ENCODE results near the gene CDH13.

Gene CDH13

DNA sequence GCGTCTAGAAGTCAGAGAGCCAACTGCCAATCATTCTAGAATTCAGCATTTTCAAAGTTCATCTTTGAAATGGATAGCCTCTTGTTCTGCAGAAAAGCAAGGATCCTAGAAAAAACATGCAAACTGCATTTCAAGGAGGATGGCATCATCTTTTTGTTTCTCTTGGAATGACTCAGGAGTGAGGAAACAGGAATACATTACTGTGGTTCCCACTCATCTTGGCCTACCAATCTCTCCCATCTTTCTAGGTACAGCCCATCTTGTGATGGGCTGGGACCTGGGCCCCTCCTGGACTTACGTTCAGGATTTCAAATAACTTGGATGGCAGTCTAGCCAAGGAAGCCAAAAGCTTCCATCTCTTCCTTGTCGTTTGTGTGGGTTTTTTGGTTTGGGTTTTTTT, 363.4 kb downstream of the CDH13 start:
- DNase-seq, result no peak
- Histone ChIP-seq H3K27ac (no peak overlapping the region), H3K9me3 (ENCODE audit: severe bottlenecking) (no peaks in the 10 kb centered on the region), H3K36me3 (no peaks in the 10 kb centered on the region), H3K27me3 (ENCODE audit: insufficient read depth, low read depth, severe bottlenecking) (no peaks in the 10 kb centered on the region), H3K4me3 (ENCODE audit: low read depth, low read length) (no peak overlapping the region)
- TF ChIP-seq, protein P1, sequence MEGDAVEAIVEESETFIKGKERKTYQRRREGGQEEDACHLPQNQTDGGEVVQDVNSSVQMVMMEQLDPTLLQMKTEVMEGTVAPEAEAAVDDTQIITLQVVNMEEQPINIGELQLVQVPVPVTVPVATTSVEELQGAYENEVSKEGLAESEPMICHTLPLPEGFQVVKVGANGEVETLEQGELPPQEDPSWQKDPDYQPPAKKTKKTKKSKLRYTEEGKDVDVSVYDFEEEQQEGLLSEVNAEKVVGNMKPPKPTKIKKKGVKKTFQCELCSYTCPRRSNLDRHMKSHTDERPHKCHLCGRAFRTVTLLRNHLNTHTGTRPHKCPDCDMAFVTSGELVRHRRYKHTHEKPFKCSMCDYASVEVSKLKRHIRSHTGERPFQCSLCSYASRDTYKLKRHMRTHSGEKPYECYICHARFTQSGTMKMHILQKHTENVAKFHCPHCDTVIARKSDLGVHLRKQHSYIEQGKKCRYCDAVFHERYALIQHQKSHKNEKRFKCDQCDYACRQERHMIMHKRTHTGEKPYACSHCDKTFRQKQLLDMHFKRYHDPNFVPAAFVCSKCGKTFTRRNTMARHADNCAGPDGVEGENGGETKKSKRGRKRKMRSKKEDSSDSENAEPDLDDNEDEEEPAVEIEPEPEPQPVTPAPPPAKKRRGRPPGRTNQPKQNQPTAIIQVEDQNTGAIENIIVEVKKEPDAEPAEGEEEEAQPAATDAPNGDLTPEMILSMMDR (IDR thresholded peaks at IDR 0.05; ENCODE audit: low read depth, low read length), result no peak

DNA sequence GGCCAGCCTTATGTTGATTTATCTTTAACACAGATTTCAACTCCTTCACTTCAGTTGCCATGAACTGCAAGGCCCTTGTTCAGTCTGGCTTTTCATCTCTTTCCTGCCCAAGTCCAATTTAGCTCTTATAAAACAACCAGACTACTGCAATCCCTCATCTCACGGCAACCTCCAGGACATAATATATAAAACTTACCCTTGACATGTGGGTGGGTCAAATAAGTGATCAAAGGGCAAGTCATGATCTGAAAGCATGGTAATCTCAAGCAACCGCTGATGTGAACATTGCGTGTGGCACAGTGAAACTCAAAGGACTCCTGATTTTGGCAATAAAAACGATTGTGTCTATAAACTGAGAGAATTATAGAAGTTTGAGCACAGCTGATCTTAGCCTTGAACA, 364.6 kb downstream of the CDH13 start:
- TF ChIP-seq, protein P1 (IDR thresholded peaks at IDR 0.05; ENCODE audit: low read depth, low read length), result no peak
- H3K4me3 ChIP-seq (ENCODE audit: low read depth, low read length), result no peak overlapping the region
- H3K27me3 ChIP-seq (ENCODE audit: insufficient read depth, low read depth, severe bottlenecking), result no peaks in the 10 kb centered on the region
- no peak for DNase-seq
- H3K9me3 ChIP-seq (ENCODE audit: severe bottlenecking), result no peaks in the 10 kb centered on the region
- H3K36me3 ChIP-seq, result no peaks in the 10 kb centered on the region
- H3K27ac ChIP-seq, result no peak overlapping the region

DNA sequence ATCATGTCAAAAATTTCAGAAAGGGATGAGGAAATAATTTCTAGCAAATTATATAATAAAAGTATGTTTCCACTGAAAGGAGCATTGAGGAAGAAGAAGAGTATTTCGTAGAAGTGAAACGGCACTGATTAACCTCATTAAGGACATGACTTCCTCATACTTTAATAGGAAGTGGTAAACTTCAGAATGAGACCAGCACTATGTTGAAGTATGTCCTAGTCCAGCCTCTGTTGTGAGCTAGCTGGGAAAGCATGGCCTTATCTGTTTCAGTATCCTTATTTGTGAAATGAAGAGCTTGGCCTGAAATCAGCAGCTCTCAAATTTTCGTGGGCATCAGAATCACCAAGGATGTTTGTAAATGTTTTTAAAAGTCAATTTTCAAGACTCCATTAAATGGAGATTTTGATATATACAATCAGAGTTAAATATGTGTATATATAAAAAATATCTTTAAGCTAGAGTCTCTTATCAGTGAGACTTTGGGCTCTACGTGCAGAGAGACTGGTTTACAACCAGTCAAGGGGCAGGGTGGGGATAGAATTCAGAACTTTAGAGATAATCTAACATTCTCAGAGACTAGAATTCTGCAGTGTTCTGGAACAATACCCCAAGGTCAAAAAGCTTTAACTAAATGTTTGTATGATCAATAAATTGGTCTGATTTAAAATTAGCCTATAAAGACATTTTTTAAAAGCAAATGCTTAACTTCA, 365.4 kb downstream of the CDH13 start:
- Histone ChIP-seq H3K36me3 (no peaks in the 10 kb centered on the region), H3K27me3 (ENCODE audit: insufficient read depth, low read depth, severe bottlenecking) (no peaks in the 10 kb centered on the region), H3K9me3 (ENCODE audit: severe bottlenecking) (no peaks in the 10 kb centered on the region), H3K27ac (no peak overlapping the region), H3K4me3 (ENCODE audit: low read depth, low read length) (no peak overlapping the region)
- no peak for DNase-seq
- TF ChIP-seq, protein P1 (IDR thresholded peaks at IDR 0.05; ENCODE audit: low read depth, low read length), result no peak

DNA sequence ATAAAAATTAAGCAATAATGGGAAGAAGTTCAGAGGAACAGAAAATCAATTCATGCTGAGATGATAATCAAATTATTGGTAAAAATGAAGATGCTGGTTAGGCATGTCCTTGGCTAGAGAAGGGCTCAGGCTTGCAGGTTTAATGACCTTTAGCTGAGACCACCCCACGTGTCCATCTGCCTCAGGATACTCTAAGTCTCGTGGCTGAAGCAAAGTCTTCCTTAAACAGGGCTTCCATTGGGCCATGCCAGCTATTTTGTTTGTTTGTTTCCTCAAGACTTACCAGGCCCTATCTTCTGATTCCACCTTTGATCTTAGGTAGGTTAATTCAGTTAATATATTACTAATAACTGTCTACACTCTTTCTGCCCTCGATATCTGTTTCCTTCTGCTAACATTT, 366.0 kb downstream of the CDH13 start:
- Histone ChIP-seq H3K27ac (no peak overlapping the region), H3K27me3 (ENCODE audit: insufficient read depth, low read depth, severe bottlenecking) (no peaks in the 10 kb centered on the region), H3K36me3 (no peaks in the 10 kb centered on the region), H3K4me3 (ENCODE audit: low read depth, low read length) (no peak overlapping the region), H3K9me3 (ENCODE audit: severe bottlenecking) (no peaks in the 10 kb centered on the region)
- TF ChIP-seq, protein P1 (IDR thresholded peaks at IDR 0.05; ENCODE audit: low read depth, low read length), result no peak
- no peak for DNase-seq

DNA sequence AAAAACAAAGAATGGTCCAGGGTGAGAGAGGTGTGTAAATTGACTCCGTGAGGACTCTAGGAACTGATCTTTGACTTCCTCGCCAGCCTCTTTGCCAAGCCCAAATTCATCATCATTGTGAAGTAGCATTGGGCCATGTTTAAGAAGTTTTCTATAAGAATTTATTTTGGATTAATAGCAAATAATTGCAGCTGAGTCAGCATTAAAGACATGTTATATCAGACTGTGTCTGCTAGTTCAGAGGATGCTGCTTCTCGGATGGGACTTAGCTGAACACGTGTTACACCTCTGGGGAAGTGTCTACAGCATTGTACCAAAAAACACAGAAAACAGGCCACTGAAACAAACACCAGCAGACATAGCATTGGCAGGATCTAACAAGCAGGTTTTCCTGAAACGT, 366.6 kb downstream of the CDH13 start:
- no peak overlapping the region for H3K4me3 ChIP-seq (ENCODE audit: low read depth, low read length)
- DNase-seq, result no peak
- H3K27me3 ChIP-seq (ENCODE audit: insufficient read depth, low read depth, severe bottlenecking), result no peaks in the 10 kb centered on the region
- no peaks in the 10 kb centered on the region for H3K36me3 ChIP-seq
- TF ChIP-seq, protein P1 (IDR thresholded peaks at IDR 0.05; ENCODE audit: low read depth, low read length), result no peak
- no peak overlapping the region for H3K27ac ChIP-seq
- H3K9me3 ChIP-seq (ENCODE audit: severe bottlenecking), result no peaks in the 10 kb centered on the region

DNA sequence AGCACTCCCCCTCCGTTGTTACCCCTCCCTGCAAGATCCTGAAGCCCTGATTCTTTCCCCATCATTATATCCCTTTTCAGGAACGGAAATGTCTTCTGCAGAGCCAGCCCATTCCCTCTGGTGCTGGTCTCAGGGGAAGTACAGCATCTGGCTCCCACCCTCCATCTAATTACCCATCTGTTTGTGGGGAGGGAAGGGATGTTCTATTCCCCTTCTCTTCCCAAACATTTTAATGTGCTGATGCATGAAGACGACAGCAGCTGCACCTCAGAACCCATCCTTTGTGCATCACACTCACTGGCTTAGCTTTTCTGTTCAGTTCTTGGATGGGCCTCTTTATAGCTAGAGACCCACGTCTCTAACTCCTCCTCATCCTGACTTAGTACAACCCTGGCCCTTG, 367.2 kb downstream of the CDH13 start:
- H3K27me3 ChIP-seq (ENCODE audit: insufficient read depth, low read depth, severe bottlenecking), result no peaks in the 10 kb centered on the region
- no peaks in the 10 kb centered on the region for H3K9me3 ChIP-seq (ENCODE audit: severe bottlenecking)
- DNase-seq, result no peak
- H3K27ac ChIP-seq, result no peak overlapping the region
- TF ChIP-seq, protein P1 (IDR thresholded peaks at IDR 0.05; ENCODE audit: low read depth, low read length), result no peak
- no peaks in the 10 kb centered on the region for H3K36me3 ChIP-seq
- no peak overlapping the region for H3K4me3 ChIP-seq (ENCODE audit: low read depth, low read length)
